Liver (tissue), 9 donors: ENCODE data around the gene CACNB4. TPM values are rescaled to one million over a fixed set of nuclear protein-coding genes. Genes with fewer than 3 reads are reported as not detected.

Experiments
- DNase-seq: peaks from one replicate; pipeline ENCODE4 v3.0.0-alpha.2; 2017; ENCODE audit warnings: low spot score
- H3K27ac ChIP-seq, 2 donors: one replicate each; pipeline ENCODE4 v1.7.0; 2013; ENCODE audit warnings: inconsistent platforms in 2 of 2, low read length in 2 of 2, control low read depth in 1 of 2, low read depth in 1 of 2, mild to moderate bottlenecking in 1 of 2
- H3K27me3 ChIP-seq, 4 donors: one replicate each; pipeline versions ENCODE4 v1.6.1 to v1.7.0; 2013; ENCODE audit warnings: low read length in 3 of 4, inconsistent platforms in 1 of 4, mild to moderate bottlenecking in 1 of 4, moderate library complexity in 1 of 4; ENCODE audit not compliant: control insufficient read depth in 4 of 4, insufficient read depth in 4 of 4
- H3K36me3 ChIP-seq, 4 donors: one replicate each; pipeline versions ENCODE4 v1.6.1 to v1.7.0; 2013; ENCODE audit warnings: low read length in 3 of 4, mild to moderate bottlenecking in 3 of 4, low read depth in 1 of 4, moderate library complexity in 1 of 4; ENCODE audit not compliant: control insufficient read depth in 4 of 4, insufficient read depth in 3 of 4
- H3K4me1 ChIP-seq, 4 donors: one replicate each; pipeline versions ENCODE4 v1.6.1 to v1.7.0; 2013; ENCODE audit warnings: low read length in 3 of 4, mild to moderate bottlenecking in 3 of 4, moderate library complexity in 1 of 4; ENCODE audit not compliant: control insufficient read depth in 4 of 4, insufficient read depth in 4 of 4
- H3K4me3 ChIP-seq, 3 donors: one replicate each; pipeline versions ENCODE4 v1.6.1 to v1.7.0; 2013; ENCODE audit warnings: low read length in 3 of 3, control low read depth in 1 of 3, low read depth in 1 of 3, mild to moderate bottlenecking in 1 of 3
- H3K9ac ChIP-seq, 2 donors: one replicate each; pipeline ENCODE4 v1.7.0; 2013; ENCODE audit warnings: low read length in 2 of 2, mild to moderate bottlenecking in 2 of 2, moderate library complexity in 2 of 2, control low read depth in 1 of 2, low read depth in 1 of 2
- H3K9me3 ChIP-seq, 4 donors: one replicate each; pipeline versions ENCODE4 v1.6.1 to v1.7.0; 2013; ENCODE audit warnings: low read length in 3 of 4; ENCODE audit not compliant: control insufficient read depth in 4 of 4
- ATF3 ChIP-seq: IDR thresholded peaks from 2 replicates; pipeline ENCODE4 v1.6.1; 2016; ENCODE audit warnings: antibody characterized with exemption
- EGR1 ChIP-seq, 2 donors: IDR thresholded peaks; 2 replicates each; pipeline ENCODE4 v1.6.1; 2016 to 2018; ENCODE audit warnings: antibody characterized with exemption in 2 of 2, low read depth in 2 of 2
- FOXA1 ChIP-seq: IDR thresholded peaks from 2 replicates; pipeline ENCODE4 v1.6.1; 2016; ENCODE audit warnings: antibody characterized with exemption
- FOXA2 ChIP-seq: IDR thresholded peaks from 2 replicates; pipeline ENCODE4 v1.6.1; 2016; ENCODE audit warnings: antibody characterized with exemption
- GABPA ChIP-seq, 2 donors: IDR thresholded peaks in 1 of 2; conservative IDR thresholded peaks in 1 of 2; 2 replicates each; pipeline ENCODE4 v1.6.1; 2016; ENCODE audit warnings: antibody characterized with exemption in 2 of 2, mild to moderate bottlenecking in 1 of 2, moderate library complexity in 1 of 2
- HNF4A ChIP-seq, 2 donors: conservative IDR thresholded peaks; 2 replicates each; pipeline ENCODE4 v1.6.1; 2016; ENCODE audit warnings: antibody characterized with exemption in 2 of 2, mild to moderate bottlenecking in 2 of 2
- HNF4G ChIP-seq: IDR thresholded peaks from 2 replicates; pipeline ENCODE4 v1.6.1; 2016; ENCODE audit warnings: antibody characterized with exemption
- JUND ChIP-seq, 2 donors: IDR thresholded peaks; 2 replicates each; pipeline ENCODE4 v1.6.1; 2016; ENCODE audit warnings: antibody characterized with exemption in 2 of 2
- MAX ChIP-seq: IDR thresholded peaks from 2 replicates; pipeline ENCODE4 v1.6.1; 2016; ENCODE audit warnings: antibody characterized with exemption
- NR2F2 ChIP-seq: IDR thresholded peaks from 2 replicates; pipeline ENCODE4 v1.6.1; 2016; ENCODE audit warnings: antibody characterized with exemption
- RAD21 ChIP-seq, 2 donors: IDR thresholded peaks; 2 replicates each; pipeline ENCODE4 v1.6.1; 2016; ENCODE audit warnings: antibody characterized with exemption in 2 of 2, mild to moderate bottlenecking in 2 of 2
- REST ChIP-seq: IDR thresholded peaks from 2 replicates; pipeline ENCODE4 v1.6.1; 2016; ENCODE audit warnings: antibody characterized with exemption, mild to moderate bottlenecking
- RXRA ChIP-seq, 2 donors: IDR thresholded peaks; 2 replicates each; pipeline ENCODE4 v1.6.1; 2017 to 2018; ENCODE audit warnings: antibody characterized with exemption in 2 of 2, mild to moderate bottlenecking in 1 of 2
- SP1 ChIP-seq: IDR thresholded peaks from 2 replicates; pipeline ENCODE4 v1.6.1; 2018; ENCODE audit warnings: antibody characterized with exemption, mild to moderate bottlenecking
- TAF1 ChIP-seq: conservative IDR thresholded peaks from 2 replicates; pipeline ENCODE4 v1.6.1; 2016; ENCODE audit warnings: antibody characterized with exemption, mild to moderate bottlenecking
- ZBTB33 ChIP-seq: IDR thresholded peaks from 2 replicates; pipeline ENCODE4 v1.6.1; 2016; ENCODE audit warnings: antibody characterized with exemption
- WGBS: extraction: QIAGEN DNeasy Blood & Tissue Kit; methylation state at CpG from one replicate; pipeline ENCODE4 v1.1.7; 2013; 5-methylcytosine and 5-hydroxymethylcytosine counted together
- polyA plus RNA-seq, 2 donors: library from polyadenylated mRNA; stranded (reverse) in 1 of 2; unstranded in 1 of 2; fragments of 200-250 nt in 1 of 2; fragments of >200 nt in 1 of 2; fragmentation: Nextera tagmentation in 1 of 2; extraction: Ambion mirVana in 1 of 2; gene quantifications; one replicate each; pipeline versions ENCODE4 v1.2.1 to v1.2.3, GENCODE V29; 2013 to 2015
- total RNA-seq, 2 donors: library from RNA; depleted of rRNA; stranded (reverse); fragments of >200 nt; gene quantifications; one replicate each; pipeline ENCODE4 v1.2.3, GENCODE V29; 2014
- donor health status: healthy.
- donor health status: healthy.
- donor health status: healthy.
- donor health status: healthy.
- donor health status: healthy.

CACNB4 gene
- total and polyA plus RNA-seq, 4 donors: 0.02 to 0.50 (median 0.21) TPM

GRCh38 chr2:151791545-151791944 lies 307.3 kb downstream of the CACNB4 start (continued):
- TF ChIP-seq REST: no peak
- TF ChIP-seq SP1: no peak
- TF ChIP-seq RXRA (IDR thresholded peaks at IDR 0.05): no peak
- TF ChIP-seq TAF1: no peak
- TF ChIP-seq NR2F2: no peak
- no peak for TF ChIP-seq ATF3
- TF ChIP-seq HNF4G: no peak
- no peak for TF ChIP-seq ZBTB33
- TF ChIP-seq EGR1 (IDR thresholded peaks at IDR 0.05; ENCODE audit: low read depth in 2 of 2): no peak

- WGBS: 97% methylated on average over 1 of the region's 1 CpG
- Histone ChIP-seq H3K36me3 (peaks cover 0 to 4% (median 2%) of the 10 kb centered on the region in 4 donors), H3K4me1 (no peaks in the 10 kb centered on the region), H3K9ac (no peak overlapping the region), H3K27me3 (no peaks in the 10 kb centered on the region), H3K27ac (no peak overlapping the region), H3K9me3 (no peaks in the 10 kb centered on the region), H3K4me3 (no peak overlapping the region)
- DNase-seq: no peak
- TF ChIP-seq GABPA (IDR thresholded peaks at IDR 0.05 in 1 of 2, conservative IDR thresholded peaks at IDR 0.05 in 1 of 2) (no peak), ATF3 (no peak), JUND (IDR thresholded peaks at IDR 0.05) (no peak), REST (no peak), SP1 (no peak), RXRA (IDR thresholded peaks at IDR 0.05) (no peak), ZBTB33 (no peak), MAX (no peak), FOXA1 (no peak), RAD21 (IDR thresholded peaks at IDR 0.05) (no peak), EGR1 (IDR thresholded peaks at IDR 0.05; ENCODE audit: low read depth in 2 of 2) (no peak), NR2F2 (no peak), HNF4G (no peak), FOXA2 (no peak), HNF4A (conservative IDR thresholded peaks at IDR 0.05) (no peak), TAF1 (no peak)
Measured at GRCh38 chr2:151790689-151791088, 308.2 kb downstream of the CACNB4 start.
